Peyer's patch (tissue), 4 donors: ENCODE data around the gene TUBB4A. TPM values are rescaled to one million over a fixed set of nuclear protein-coding genes. Genes with fewer than 3 reads are reported as not detected.

Experiments
- DNase-seq, 3 donors: peaks; one replicate each; pipeline ENCODE4 v3.0.0-alpha.2; 2017 to 2019
- H3K27ac ChIP-seq, 4 donors: fragments of 200-600 bp; sonication (generic); one replicate each; pipeline ENCODE4 v1.5.1; 2016 to 2019
- H3K27me3 ChIP-seq, 2 donors: fragments of 200-600 bp; sonication (generic); one replicate each; pipeline ENCODE4 v1.5.1; 2019
- H3K36me3 ChIP-seq, 3 donors: fragments of 200-600 bp; sonication (generic); one replicate each; pipeline ENCODE4 v1.5.1; 2016 to 2019
- H3K4me1 ChIP-seq, 4 donors: fragments of 200-600 bp; sonication (generic); one replicate each; pipeline ENCODE4 v1.5.1; 2016 to 2019
- H3K4me3 ChIP-seq, 4 donors: fragments of 200-600 bp; sonication (generic); 1 replicate in 3 of 4; 2 replicates in 1 of 4; pipeline ENCODE4 v1.5.1; 2016 to 2019; ENCODE audit warnings: mild to moderate bottlenecking in 1 of 4
- H3K9me3 ChIP-seq, 4 donors: fragments of 200-600 bp; sonication (generic); one replicate each; pipeline ENCODE4 v1.5.1; 2016 to 2019; ENCODE audit warnings: mild to moderate bottlenecking in 1 of 4
- POLR2A ChIP-seq, 2 donors: fragments of 450-650 bp; IDR thresholded peaks; one replicate each; pipeline ENCODE4 v1.5.1; 2017; ENCODE audit warnings: antibody characterized with exemption in 2 of 2, mild to moderate bottlenecking in 2 of 2, moderate library complexity in 2 of 2
- total RNA-seq, 4 donors: library from RNA; depleted of rRNA; stranded (reverse); fragments of >200 nt; gene quantifications; one replicate each; pipeline ENCODE4 v1.1.0, GENCODE V29; 2016
- TF ChIP-seq, protein P1 (sequence below), 6 experiments: fragments of 450-650 bp in 4 of 6; fragments of 200-600 bp in 2 of 6; sonication (generic) in 1 of 6; IDR thresholded peaks; one replicate each; pipeline ENCODE4 v1.5.1; 2017 to 2019; ENCODE audit warnings: antibody characterized with exemption in 6 of 6, mild to moderate bottlenecking in 3 of 6, moderate library complexity in 1 of 6

TUBB4A gene
- total RNA-seq, 4 donors from 2014 or later = 0.54 to 1.6 TPM; not detected in 2

DNA sequence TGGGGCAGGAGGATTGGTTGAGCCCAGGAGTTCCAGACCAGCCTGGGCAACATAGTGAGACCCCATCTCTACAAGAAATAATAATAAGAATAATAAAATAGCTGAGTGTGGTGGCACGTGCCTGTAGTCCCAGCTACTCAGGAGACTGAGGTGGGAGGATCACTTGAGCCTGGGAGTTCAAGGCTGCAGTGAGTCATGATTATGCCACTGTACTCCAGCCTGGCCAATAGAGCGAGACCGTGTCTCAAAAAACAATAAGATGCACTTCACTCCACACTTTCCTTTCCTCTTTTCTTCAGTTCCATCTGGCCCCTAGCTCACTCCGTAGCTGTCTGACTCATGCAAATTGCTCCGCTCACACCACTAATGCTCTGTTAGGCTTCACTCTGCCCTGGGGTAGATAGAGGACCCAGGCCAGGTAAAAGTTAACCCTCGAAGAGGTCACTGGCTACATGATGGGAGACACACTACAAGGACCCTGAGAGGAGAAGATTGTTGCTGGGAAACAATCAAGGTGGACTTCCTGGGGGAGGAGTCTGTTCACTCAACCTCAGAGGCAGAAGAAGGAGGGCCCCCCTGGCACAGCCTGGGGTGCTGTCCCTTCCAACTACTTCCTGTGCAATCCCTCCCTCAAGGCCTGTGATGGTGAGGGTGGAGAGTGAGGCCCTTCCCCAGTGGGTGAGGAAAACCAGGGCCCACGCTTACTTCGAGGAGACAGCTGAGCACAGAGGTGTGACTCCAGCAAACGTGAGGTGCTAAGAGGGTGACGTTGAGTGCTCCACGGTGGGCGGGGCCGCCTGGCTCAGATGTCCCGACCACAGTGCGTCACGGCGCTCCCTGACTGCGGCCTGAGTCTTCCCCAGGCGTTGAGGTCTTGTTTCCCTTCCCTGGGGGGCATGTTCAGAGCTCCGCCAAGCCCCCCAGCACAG, 19.9 kb upstream of the TUBB4A start:
- Histone ChIP-seq H3K9me3 (no peaks in the 10 kb centered on the region), H3K4me1 (peaks cover 0 to 12% (median 4%) of the 10 kb centered on the region in 4 donors), H3K27me3 (no peaks in the 10 kb centered on the region), H3K4me3 (peak overlapping the region in 1 of 4 donors; percentile 18), H3K36me3 (no peaks in the 10 kb centered on the region), H3K27ac (peak overlapping the region in 2 of 4 donors; percentile 71 to 77)
- peak; percentile 48 to 92 (median 87) for DNase-seq
- TF ChIP-seq, protein P1, sequence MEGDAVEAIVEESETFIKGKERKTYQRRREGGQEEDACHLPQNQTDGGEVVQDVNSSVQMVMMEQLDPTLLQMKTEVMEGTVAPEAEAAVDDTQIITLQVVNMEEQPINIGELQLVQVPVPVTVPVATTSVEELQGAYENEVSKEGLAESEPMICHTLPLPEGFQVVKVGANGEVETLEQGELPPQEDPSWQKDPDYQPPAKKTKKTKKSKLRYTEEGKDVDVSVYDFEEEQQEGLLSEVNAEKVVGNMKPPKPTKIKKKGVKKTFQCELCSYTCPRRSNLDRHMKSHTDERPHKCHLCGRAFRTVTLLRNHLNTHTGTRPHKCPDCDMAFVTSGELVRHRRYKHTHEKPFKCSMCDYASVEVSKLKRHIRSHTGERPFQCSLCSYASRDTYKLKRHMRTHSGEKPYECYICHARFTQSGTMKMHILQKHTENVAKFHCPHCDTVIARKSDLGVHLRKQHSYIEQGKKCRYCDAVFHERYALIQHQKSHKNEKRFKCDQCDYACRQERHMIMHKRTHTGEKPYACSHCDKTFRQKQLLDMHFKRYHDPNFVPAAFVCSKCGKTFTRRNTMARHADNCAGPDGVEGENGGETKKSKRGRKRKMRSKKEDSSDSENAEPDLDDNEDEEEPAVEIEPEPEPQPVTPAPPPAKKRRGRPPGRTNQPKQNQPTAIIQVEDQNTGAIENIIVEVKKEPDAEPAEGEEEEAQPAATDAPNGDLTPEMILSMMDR (IDR thresholded peaks at IDR 0.05) = no peak
- TF ChIP-seq POLR2A (IDR thresholded peaks at IDR 0.05) = no peak

DNA sequence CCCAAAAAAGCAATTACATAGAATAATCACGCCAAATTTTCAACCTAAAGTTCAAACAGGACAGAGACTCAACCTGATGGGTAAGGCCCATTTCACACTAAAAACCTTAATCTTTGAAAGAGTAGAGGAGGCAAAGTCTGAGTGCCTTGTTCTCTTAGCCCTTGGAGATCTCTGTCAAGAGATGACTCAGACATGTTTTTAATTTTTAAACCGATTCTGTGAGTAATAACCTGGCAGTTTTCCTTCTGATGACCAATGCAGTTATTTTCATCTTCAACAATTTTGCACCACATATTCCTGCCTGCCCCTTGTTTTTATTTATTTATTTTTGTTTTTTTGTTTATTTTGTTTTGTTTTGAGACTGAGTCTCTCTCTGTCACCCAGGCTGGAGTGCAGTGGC, 17.2 kb upstream of the TUBB4A start:
- no peak overlapping the region for H3K4me3 ChIP-seq
- H3K4me1 ChIP-seq = peaks cover 0 to 12% (median 5%) of the 10 kb centered on the region in 4 donors
- no peaks in the 10 kb centered on the region for H3K9me3 ChIP-seq
- H3K27ac ChIP-seq = peak overlapping the region in 1 of 4 donors; percentile 52
- no peaks in the 10 kb centered on the region for H3K27me3 ChIP-seq
- no peaks in the 10 kb centered on the region for H3K36me3 ChIP-seq
- TF ChIP-seq POLR2A (IDR thresholded peaks at IDR 0.05) = no peak
- TF ChIP-seq, protein P1 (IDR thresholded peaks at IDR 0.05) = no peak
- DNase-seq = no peak

DNA sequence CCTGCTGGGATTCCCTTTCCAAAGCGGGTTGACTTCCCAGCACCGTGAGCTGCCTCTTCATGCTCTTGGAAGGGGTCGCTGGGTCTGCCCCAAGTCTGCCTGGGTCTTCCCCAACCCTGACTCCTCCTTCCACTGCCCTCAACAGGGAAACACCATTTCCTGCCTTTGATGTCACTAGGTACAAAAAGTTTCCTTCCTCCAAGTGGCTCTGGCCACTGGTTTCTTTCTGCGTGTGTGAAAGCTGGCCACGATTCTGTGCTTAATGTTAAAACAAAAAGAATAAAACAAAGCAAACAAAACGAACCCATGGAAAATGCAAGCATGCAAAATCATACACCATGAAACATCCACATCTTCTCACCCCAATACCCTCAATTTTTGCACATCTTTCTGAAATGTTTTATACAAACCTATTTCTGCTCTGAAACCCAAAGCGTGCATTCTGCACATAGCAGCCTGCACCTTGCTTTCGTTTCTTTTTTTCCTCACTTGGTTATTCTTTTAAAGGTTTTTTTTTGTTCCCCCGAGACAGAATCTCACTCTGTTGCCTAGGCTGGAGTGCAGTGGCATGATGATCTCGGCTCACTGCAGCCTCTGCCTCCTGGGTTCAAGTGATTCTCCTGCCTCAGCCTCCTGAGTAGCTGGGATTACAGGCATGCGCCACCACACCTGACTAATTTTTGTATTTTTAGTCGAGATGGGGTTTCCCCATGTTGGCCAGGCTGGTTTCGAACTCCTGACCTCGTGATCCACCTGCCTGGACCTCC, 16.2 kb upstream of the TUBB4A start:
- H3K9me3 ChIP-seq = no peaks in the 10 kb centered on the region
- peak overlapping the region in 2 of 4 donors; percentile 32 to 52 for H3K27ac ChIP-seq
- DNase-seq = peak in 2 of 3 donors; percentile 50 to 65
- TF ChIP-seq, protein P1 (IDR thresholded peaks at IDR 0.05) = no peak
- no peak for TF ChIP-seq POLR2A (IDR thresholded peaks at IDR 0.05)
- H3K4me3 ChIP-seq = no peak overlapping the region
- H3K27me3 ChIP-seq = no peaks in the 10 kb centered on the region
- peaks cover 0 to 12% (median 5%) of the 10 kb centered on the region in 4 donors for H3K4me1 ChIP-seq
- no peaks in the 10 kb centered on the region for H3K36me3 ChIP-seq

DNA sequence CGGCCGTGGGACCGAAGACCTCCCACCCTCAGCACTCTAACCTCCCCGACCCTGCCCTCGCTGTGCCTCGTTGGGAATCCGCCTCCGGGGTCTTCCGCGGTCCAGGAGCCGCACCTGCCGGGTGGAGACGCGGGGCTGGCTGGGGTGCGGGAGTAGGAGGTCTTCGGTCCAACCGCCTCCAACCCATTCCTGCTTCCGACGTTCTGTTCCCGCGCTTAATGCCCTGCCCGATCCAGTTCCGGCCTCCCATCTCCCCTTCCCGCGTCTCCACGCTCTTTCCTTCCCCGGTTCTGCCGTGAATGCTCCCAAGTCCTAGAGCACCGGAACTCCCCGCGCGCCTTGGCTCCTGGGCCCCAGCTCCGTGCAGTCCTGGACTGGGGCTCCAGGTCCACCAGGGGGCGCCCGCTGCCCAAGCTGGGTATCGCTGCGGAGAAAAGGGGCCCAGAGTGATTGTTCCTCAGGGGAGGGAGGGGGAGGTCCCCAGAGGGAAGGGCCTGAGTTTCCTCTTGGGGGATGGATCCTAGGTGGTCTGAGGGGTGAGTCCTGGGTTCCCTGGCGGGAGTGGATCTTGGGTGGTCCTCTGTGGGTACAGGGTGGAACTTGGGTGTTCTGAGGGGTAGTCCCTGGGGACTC, 14.7 kb upstream of the TUBB4A start:
- TF ChIP-seq, protein P1 (IDR thresholded peaks at IDR 0.05) = peak; percentile 93 to 98 (median 94)
- TF ChIP-seq POLR2A (IDR thresholded peaks at IDR 0.05) = peak in 1 of 2 donors; percentile 13
- peak; percentile 91 to 96 (median 92) for DNase-seq
- peak overlapping the region; percentile 46 to 71 (median 62) for H3K4me3 ChIP-seq
- H3K9me3 ChIP-seq = no peaks in the 10 kb centered on the region
- peak overlapping the region; percentile 44 to 71 (median 58) for H3K27ac ChIP-seq
- H3K36me3 ChIP-seq = no peaks in the 10 kb centered on the region
- peaks cover 0 to 12% (median 5%) of the 10 kb centered on the region in 4 donors for H3K4me1 ChIP-seq
- H3K27me3 ChIP-seq = no peaks in the 10 kb centered on the region

DNA sequence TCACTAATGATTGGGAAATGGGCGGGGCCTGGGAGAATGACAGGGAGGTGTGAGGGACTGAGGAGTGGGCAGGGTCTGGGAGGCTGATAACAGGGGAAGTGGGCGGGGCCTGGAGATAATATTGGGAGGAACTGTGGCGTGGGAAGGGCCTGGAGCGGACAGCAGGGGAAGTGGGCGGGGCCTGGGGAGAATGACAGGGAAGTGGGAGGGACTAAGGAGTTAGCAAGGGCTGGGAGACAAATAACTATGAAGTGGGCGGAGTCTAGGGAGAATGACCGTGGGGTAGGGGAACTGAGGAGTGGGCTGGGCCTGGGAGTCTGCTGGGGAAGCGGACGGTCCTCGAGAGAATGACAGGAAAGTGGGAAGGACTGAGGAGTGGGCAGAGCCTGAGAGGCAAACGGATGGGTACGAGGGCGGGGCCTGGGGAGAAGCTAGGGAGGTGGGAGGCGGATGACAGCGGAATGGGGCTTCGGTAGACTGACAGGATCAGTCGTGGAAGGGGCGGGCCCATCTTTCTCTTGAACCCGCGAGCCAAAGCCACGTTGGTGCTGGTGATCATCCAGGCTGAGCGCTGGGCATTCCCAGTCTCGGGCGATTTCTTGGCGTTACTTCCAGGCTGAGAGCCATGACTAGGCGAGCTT, 14.0 kb upstream of the TUBB4A start:
- Histone ChIP-seq H3K9me3 (no peaks in the 10 kb centered on the region), H3K4me3 (peak overlapping the region; percentile 46 to 71 (median 62)), H3K27ac (peak overlapping the region; percentile 44 to 71 (median 58)), H3K27me3 (no peaks in the 10 kb centered on the region), H3K4me1 (peaks cover 0 to 12% (median 5%) of the 10 kb centered on the region in 4 donors), H3K36me3 (no peaks in the 10 kb centered on the region)
- DNase-seq = peak; percentile 90 to 95 (median 93)
- TF ChIP-seq POLR2A (IDR thresholded peaks at IDR 0.05) = no peak
- TF ChIP-seq, protein P1 (IDR thresholded peaks at IDR 0.05) = no peak
